Stomach smooth muscle (tissue), 2 donors: ENCODE measurements around the gene ANKRD24.
"Not testable (repeated sequence)": the region's sequence is repeated elsewhere in the genome, so short reads cannot be mapped to it uniquely, and the experiment has no call there.

ENCODE experiments used
- H3K27ac ChIP-seq: one replicate; pipeline ENCODE4 v1.7.0; 2013; ENCODE audit warnings: mild to moderate bottlenecking, low read length, inconsistent platforms
- H3K27me3 ChIP-seq, 2 donors: one replicate each; pipeline ENCODE4 v1.7.0; 2013; ENCODE audit warnings: low read length in 2 of 2; ENCODE audit not compliant: insufficient read depth in 2 of 2, control insufficient read depth in 1 of 2
- H3K36me3 ChIP-seq, 2 donors: one replicate each; pipeline ENCODE4 v1.7.0; 2013; ENCODE audit warnings: low read length in 2 of 2; ENCODE audit not compliant: control insufficient read depth in 2 of 2, insufficient read depth in 2 of 2
- H3K4me1 ChIP-seq: one replicate; pipeline ENCODE4 v1.7.0; 2013; ENCODE audit warnings: low read length; ENCODE audit not compliant: control insufficient read depth, insufficient read depth
- H3K4me3 ChIP-seq, 2 donors: one replicate each; pipeline ENCODE4 v1.7.0; 2013; ENCODE audit warnings: low read length in 2 of 2
- H3K9ac ChIP-seq, 2 donors: one replicate each; pipeline ENCODE4 v1.7.0; 2013; ENCODE audit warnings: low read length in 2 of 2, mild to moderate bottlenecking in 1 of 2
- H3K9me3 ChIP-seq, 2 donors: one replicate each; pipeline ENCODE4 v1.7.0; 2013; ENCODE audit warnings: low read length in 2 of 2; ENCODE audit not compliant: control insufficient read depth in 2 of 2
- donor health status: healthy.
- donor health status: Pancreatic carcinoma.

The ANKRD24 gene

GRCh38 chr19:4217429-4218264 is 35.2 kb downstream of the ANKRD24 start:
- Histone ChIP-seq H3K4me3 (no peak overlapping the region), H3K27ac (no peak overlapping the region), H3K9ac (no peak overlapping the region), H3K9me3 (no peaks in the 10 kb centered on the region), H3K4me1 (no peaks in the 10 kb centered on the region), H3K27me3 (peaks cover 0 to 2% of the 10 kb centered on the region in 2 donors), H3K36me3 (no peaks in the 10 kb centered on the region)

- H3K9ac ChIP-seq, result not testable (repeated sequence)
Observed at GRCh38 chr19:4218523-4218922, 36.0 kb downstream of the ANKRD24 start.

DNA sequence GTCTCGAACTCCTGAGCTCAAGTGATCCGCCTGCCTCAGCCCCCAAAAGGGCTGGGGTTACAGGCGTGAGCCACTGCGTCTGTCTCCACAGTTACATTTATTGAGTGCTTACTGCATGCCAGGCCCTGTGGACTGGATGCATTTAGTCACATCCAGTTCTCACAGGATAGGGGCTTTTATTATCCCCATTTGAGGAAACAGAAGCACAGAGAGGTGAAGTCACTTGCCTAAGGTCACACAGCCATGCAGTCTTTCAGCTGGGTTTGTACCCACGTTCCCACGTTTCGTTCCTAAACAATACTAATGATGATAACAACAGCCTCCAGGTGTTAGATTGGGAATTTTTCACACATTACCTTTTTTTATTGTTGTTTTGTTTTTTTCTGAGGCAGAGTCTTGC is 37.7 kb downstream of the ANKRD24 start:
- Histone ChIP-seq H3K4me1 (no peaks in the 10 kb centered on the region), H3K4me3 (no peak overlapping the region), H3K27ac (no peak overlapping the region), H3K27me3 (peaks cover 0 to 2% of the 10 kb centered on the region in 2 donors), H3K9me3 (no peaks in the 10 kb centered on the region), H3K9ac (no peak overlapping the region), H3K36me3 (no peaks in the 10 kb centered on the region)

More at GRCh38 chr19:4218523-4218922, 36.0 kb downstream of the ANKRD24 start:
- not testable (repeated sequence) for H3K27ac ChIP-seq, H3K27me3 ChIP-seq, H3K9me3 ChIP-seq, H3K36me3 ChIP-seq, H3K4me1 ChIP-seq, H3K4me3 ChIP-seq

DNA sequence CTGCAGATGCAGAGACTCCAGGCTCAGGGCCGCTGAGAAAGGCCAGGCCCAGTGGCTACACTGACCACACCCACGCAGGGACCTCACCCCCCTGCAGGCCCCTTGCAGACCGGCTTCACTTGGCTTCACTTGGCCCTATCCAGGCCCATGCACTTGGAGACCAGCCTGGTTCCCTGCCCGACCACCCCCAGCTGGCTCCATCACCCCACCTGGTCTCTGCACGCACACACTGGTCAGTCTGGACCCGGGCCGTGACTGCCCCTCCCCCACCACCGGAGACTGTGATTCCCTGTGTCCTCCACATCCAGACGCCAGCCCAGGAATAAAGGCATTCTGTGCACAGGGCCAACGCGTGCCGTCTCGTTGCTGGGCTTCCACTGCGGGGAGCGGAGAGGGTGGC is 42.0 kb downstream of the ANKRD24 start:
- Histone ChIP-seq H3K4me1 (no peaks in the 10 kb centered on the region), H3K36me3 (no peaks in the 10 kb centered on the region), H3K27me3 (peaks cover 9 to 15% of the 10 kb centered on the region in 2 donors), H3K27ac (no peak overlapping the region), H3K4me3 (no peak overlapping the region), H3K9ac (no peak overlapping the region), H3K9me3 (no peaks in the 10 kb centered on the region)

GRCh38 chr19:4225885-4226284 is 43.4 kb downstream of the ANKRD24 start:
- Histone ChIP-seq H3K27me3 (peaks cover 9 to 19% of the 10 kb centered on the region in 2 donors), H3K36me3 (no peaks in the 10 kb centered on the region), H3K9ac (no peak overlapping the region), H3K4me1 (no peaks in the 10 kb centered on the region), H3K27ac (no peak overlapping the region), H3K4me3 (no peak overlapping the region), H3K9me3 (no peaks in the 10 kb centered on the region)

GRCh38 chr19:4227771-4228170 is 45.3 kb downstream of the ANKRD24 start:
- Histone ChIP-seq H3K27ac (no peak overlapping the region), H3K4me1 (no peaks in the 10 kb centered on the region), H3K9me3 (no peaks in the 10 kb centered on the region), H3K36me3 (no peaks in the 10 kb centered on the region), H3K9ac (no peak overlapping the region), H3K27me3 (peaks cover 9 to 25% of the 10 kb centered on the region in 2 donors), H3K4me3 (no peak overlapping the region)

DNA sequence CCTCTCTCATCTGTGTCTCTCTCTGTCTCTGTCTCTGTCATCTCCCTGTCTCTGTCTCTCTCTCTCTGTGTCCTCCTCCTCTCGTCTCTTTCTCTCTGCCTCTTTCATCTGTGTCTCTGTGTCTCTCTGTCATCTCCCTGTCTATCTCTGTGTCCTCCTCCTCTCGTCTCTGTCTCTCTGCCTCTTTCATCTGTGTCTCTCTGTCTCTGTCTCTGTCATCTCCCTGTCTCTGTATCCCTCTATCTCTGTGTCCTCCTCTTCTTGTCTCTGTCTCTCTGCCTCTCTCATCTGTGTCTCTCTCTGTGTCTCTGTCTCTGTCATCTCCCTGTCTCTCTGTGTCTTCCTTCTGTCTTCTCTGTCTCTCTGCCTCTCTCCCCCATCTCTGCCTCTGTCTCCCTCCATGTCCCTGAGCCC is 46.3 kb downstream of the ANKRD24 start:
- Histone ChIP-seq H3K9me3 (no peaks in the 10 kb centered on the region), H3K9ac (no peak overlapping the region), H3K4me1 (no peaks in the 10 kb centered on the region), H3K27me3 (peaks cover 16 to 30% of the 10 kb centered on the region in 2 donors), H3K4me3 (no peak overlapping the region), H3K36me3 (no peaks in the 10 kb centered on the region), H3K27ac (no peak overlapping the region)

DNA sequence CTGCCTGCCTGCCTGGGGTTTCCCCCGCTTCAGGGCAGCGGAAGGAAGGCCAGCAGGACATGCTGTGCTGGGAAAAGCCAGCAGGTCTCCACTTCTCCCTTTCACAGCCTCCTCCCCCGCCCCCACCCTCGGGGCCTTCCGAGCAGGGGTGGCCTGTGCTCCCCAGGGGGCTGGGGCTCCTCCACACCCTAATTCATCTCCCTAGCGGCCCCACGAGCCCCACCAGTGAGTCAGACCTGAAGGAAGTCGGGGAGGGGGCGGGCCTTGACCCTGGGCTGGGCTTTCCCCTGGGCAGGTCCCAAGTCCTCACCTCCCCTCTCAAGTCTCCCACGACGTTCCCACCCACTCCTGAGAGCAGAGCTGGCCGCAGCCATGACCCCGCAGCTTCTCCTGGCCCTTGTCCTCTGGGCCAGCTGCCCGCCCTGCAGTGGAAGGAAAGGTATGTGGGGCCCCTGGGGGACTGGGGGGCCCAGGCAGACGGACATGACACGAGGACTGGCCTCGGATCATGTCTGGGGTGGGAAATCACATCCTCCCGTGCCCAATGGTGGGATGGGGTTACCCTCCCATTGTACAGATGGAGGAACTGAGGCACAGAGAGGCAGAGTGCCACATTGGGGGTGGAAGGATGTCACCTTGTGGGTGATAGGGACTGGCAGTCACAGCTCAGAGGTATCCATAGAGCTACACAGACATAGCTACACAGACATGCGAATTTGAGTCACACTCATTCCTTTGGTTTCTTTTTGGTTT is 46.9 kb downstream of the ANKRD24 start, which contains the start of gene EBI3:
Gene EBI3 (plus strand): TSS at position 345 of the 753 bp plus-strand sequence. CDS start 28 bp downstream, at position 373.
- Histone ChIP-seq H3K4me3 (no peak within 1 kb of the TSS), H3K27me3 (peaks cover 16 to 31% of the 10 kb centered on the region in 2 donors), H3K9ac (no peak within 1 kb of the TSS), H3K36me3 (no peaks in the 10 kb centered on the region), H3K9me3 (no peaks in the 10 kb centered on the region), H3K27ac (no peak within 1 kb of the TSS), H3K4me1 (no peaks in the 10 kb centered on the region)

DNA sequence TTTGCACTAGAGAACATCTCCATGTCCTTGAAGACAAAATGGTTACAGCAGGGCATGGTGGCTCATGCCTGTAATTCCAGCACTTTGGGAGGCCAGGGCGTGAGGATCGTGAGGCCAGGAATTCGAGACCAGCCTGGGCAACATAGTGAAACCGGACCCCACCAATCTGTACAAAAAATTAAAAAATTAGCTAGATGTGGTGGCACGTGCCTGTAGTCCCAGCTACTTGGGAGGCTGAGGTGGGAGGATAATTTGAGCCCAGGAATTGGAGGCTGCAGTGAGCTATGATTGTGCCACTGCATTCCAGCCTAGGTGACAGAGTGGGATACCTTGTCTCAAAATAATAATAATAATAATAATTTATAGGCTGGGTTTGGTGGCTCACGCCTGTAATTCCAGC is 47.7 kb downstream of the ANKRD24 start:
- H3K4me3 ChIP-seq, H3K27ac ChIP-seq: not testable (repeated sequence)
- peaks cover 22 to 33% of the 10 kb centered on the region in 2 donors for H3K27me3 ChIP-seq

DNA sequence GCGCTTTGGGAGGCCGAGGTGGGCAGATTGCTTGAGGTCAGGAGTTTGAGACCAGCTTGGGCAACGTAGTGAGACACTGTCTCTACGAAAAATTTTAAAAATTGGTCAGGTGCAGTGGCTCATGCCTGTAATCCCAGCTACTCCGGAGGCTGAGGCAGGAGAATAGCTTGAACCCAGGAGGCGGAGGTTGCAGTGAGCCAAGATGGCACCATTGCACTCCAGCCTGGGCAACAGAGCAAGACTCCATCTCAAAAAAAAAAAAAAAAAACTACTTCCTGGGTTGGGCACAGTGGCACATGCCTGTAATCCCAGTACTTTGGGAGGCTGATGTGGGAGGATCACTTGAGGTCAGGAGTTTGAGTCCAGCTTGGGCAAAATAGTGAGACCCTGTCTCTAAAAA is 49.0 kb downstream of the ANKRD24 start:
- not testable (repeated sequence) for H3K36me3 ChIP-seq, H3K4me3 ChIP-seq, H3K9me3 ChIP-seq, H3K9ac ChIP-seq, H3K27ac ChIP-seq, H3K4me1 ChIP-seq
- H3K27me3 ChIP-seq, result peaks cover 22 to 33% of the 10 kb centered on the region in 2 donors

More for the DNA sequence above, 47.7 kb downstream of the ANKRD24 start:
- not testable (repeated sequence) for H3K9ac ChIP-seq, H3K9me3 ChIP-seq, H3K4me1 ChIP-seq, H3K36me3 ChIP-seq
